CD4-positive, CD25-positive, alpha-beta regulatory T cell (primary cell): ENCODE measurements around the gene METTL6. TPM values are rescaled to one million over a fixed set of nuclear protein-coding genes. Genes with fewer than 3 reads are reported as not detected.
A peak's percentile ranks its signal among the peaks of the same experiment; 100 is the strongest.
"Not testable (repeated sequence)": the region's sequence is repeated elsewhere in the genome, so short reads cannot be mapped to it uniquely, and the experiment has no call there.

ENCODE experiments used
- ATAC-seq, 2 donors: fragments of 150-1000 bp; cut with Tn5 transposase; one replicate each; pipeline ENCODE4 v1.10.0; 2021; ENCODE audit warnings: low read depth in 2 of 2, moderate number of reproducible peaks in 2 of 2, moderate library complexity in 1 of 2
- DNase-seq, 3 donors: peaks; one replicate each; pipeline versions ENCODE4 v3.0.0 to v3.0.0-alpha.2; 2012 to 2022; ENCODE audit warnings: mixed read lengths in 1 of 3
- H3K27ac ChIP-seq: one replicate; pipeline ENCODE4 v1.7.0; 2013; ENCODE audit warnings: mild to moderate bottlenecking, low read length; ENCODE audit not compliant: insufficient read depth, poor library complexity, severe bottlenecking
- H3K27me3 ChIP-seq: one replicate; pipeline ENCODE4 v1.7.0; 2013; ENCODE audit warnings: low read length; ENCODE audit not compliant: control insufficient read depth, insufficient read depth
- H3K36me3 ChIP-seq: one replicate; pipeline ENCODE4 v1.7.0; 2013; ENCODE audit warnings: mild to moderate bottlenecking, low read length, moderate library complexity; ENCODE audit not compliant: control insufficient read depth, insufficient read depth
- H3K4me1 ChIP-seq: 2 replicates; pipeline ENCODE4 v1.7.0; 2013; ENCODE audit warnings: mild to moderate bottlenecking, low read length; ENCODE audit not compliant: insufficient read depth, control insufficient read depth, poor library complexity, severe bottlenecking
- H3K4me3 ChIP-seq: one replicate; pipeline ENCODE4 v1.7.0; 2013; ENCODE audit warnings: low read depth, mild to moderate bottlenecking, low read length, moderate library complexity
- H3K9me3 ChIP-seq, 2 experiments: 1 replicate in 1 of 2; 2 replicates in 1 of 2; pipeline ENCODE4 v1.7.0; 2013; ENCODE audit warnings: low read length in 2 of 2, mild to moderate bottlenecking in 1 of 2, moderate library complexity in 1 of 2; ENCODE audit not compliant: control insufficient read depth in 2 of 2
- H3K27ac Mint-ChIP-seq, 3 donors: one replicate each; pipeline ENCODE4 v1.8.0; 2020 to 2022; ENCODE audit warnings: mild to moderate bottlenecking in 3 of 3, mixed read lengths in 3 of 3, moderate library complexity in 2 of 3
- H3K27me3 Mint-ChIP-seq: one replicate; pipeline ENCODE4 v1.8.0; 2022; ENCODE audit warnings: mild to moderate bottlenecking, mixed read lengths
- H3K36me3 Mint-ChIP-seq: one replicate; pipeline ENCODE4 v1.8.0; 2020; ENCODE audit warnings: mixed read lengths
- H3K4me1 Mint-ChIP-seq, 4 donors: one replicate each; pipeline ENCODE4 v1.8.0; 2020 to 2022; ENCODE audit warnings: mixed read lengths in 4 of 4, mild to moderate bottlenecking in 1 of 4
- H3K4me3 Mint-ChIP-seq, 4 donors: one replicate each; pipeline ENCODE4 v1.8.0; 2020 to 2022; ENCODE audit warnings: mild to moderate bottlenecking in 4 of 4, mixed read lengths in 4 of 4, moderate library complexity in 3 of 4
- H3K9me3 Mint-ChIP-seq, 7 donors: one replicate each; pipeline ENCODE4 v1.8.0; 2020 to 2022; ENCODE audit warnings: mixed read lengths in 7 of 7, mild to moderate bottlenecking in 3 of 7, moderate library complexity in 2 of 7
- polyA plus RNA-seq, 4 donors: library from polyadenylated mRNA; unstranded; fragments of 300-500 nt; fragmentation: Illumina TruSeq; gene quantifications; one replicate each; pipeline ENCODE4 v1.2.3, GENCODE V29; 2021
- total RNA-seq: library from RNA; stranded (reverse); gene quantifications from one replicate; pipeline ENCODE4 v1.2.3, GENCODE V29; 2022

METTL6 gene
- total and polyA plus RNA-seq, 5 donors from 2014 or later, result 9.4 to 18.0 (median 16.1) TPM

DNA sequence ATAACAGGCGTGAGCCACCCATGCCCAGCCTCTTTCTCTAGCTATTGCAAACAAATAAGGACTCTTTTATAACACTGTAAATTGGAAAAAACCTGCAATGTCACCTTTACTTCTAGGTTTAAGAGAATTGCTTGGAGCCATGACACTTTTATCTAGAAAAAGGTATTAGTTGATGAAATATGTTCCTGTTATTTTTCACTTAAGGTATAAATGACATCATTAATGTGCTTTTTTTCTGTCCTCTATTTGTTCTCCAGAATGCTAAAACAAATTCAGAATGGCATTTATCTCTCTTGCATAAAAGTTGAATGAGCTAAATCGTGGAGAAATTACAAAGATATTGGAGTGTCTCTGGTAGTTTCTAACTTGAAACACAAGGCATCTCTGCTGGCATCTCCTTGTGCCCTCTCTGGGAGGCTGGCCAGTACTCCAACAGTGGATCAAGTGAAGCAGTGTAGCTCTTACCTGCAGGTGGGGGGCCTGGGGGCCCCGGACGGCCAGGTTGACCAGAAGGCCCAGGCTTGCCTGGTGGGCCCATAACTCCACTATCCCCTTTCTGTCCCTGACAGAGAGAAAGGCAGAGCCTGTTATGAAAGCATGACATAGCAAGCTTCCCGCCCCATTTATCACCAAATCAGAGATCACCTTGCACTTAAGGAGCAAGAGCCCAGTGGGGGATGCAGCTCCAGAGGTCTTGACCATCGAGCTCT lies 38.7 kb upstream of the METTL6 start:
- no peak overlapping the region for H3K27ac ChIP-seq
- Mint-ChIP-seq H3K4me3 (no peak overlapping the region), H3K36me3 (peaks cover 33% of the 10 kb centered on the region), H3K27ac (peak overlapping the region in 1 of 3 donors; percentile 57), H3K9me3 (no peaks in the 10 kb centered on the region), H3K4me1 (peaks cover 0 to 17% (median 9%) of the 10 kb centered on the region in 4 donors), H3K27me3 (no peaks in the 10 kb centered on the region)
- H3K4me3 ChIP-seq, result no peak overlapping the region
- H3K27me3 ChIP-seq, result no peaks in the 10 kb centered on the region
- no peaks in the 10 kb centered on the region for H3K36me3 ChIP-seq
- H3K4me1 ChIP-seq, result peaks cover 6% of the 10 kb centered on the region
- no peak for DNase-seq
- H3K9me3 ChIP-seq, result no peaks in the 10 kb centered on the region
- no peak for ATAC-seq

DNA sequence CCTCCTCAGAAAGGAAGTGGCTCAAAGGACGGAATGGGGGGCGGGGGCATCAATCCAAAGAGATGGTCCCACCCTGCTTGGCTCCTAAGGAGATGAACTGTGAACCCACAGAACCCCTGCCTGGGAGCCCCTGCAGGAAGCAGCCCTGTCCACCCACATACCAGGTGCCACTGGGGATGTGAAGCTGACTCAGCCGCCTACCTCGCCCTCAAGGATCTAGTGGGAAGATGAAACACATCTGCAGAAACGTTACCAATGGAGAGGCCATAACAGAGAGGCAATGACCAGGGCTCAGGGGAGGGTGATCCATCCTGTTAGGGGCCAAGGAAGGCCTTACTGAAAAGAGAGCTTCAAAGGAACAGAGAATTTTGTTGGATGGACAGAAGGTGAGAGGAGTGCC lies 35.1 kb upstream of the METTL6 start:
- Histone ChIP-seq H3K27me3 (no peaks in the 10 kb centered on the region), H3K36me3 (no peaks in the 10 kb centered on the region), H3K4me1 (peaks cover 9% of the 10 kb centered on the region), H3K9me3 (no peaks in the 10 kb centered on the region), H3K27ac (no peak overlapping the region), H3K4me3 (no peak overlapping the region)
- Mint-ChIP-seq H3K36me3 (peaks cover 28% of the 10 kb centered on the region), H3K27me3 (no peaks in the 10 kb centered on the region), H3K9me3 (no peaks in the 10 kb centered on the region), H3K4me3 (no peak overlapping the region), H3K4me1 (peaks cover 0 to 25% (median 13%) of the 10 kb centered on the region in 4 donors), H3K27ac (peak overlapping the region in 2 of 3 donors; percentile 21 to 75)
- ATAC-seq, result no peak
- DNase-seq, result no peak

DNA sequence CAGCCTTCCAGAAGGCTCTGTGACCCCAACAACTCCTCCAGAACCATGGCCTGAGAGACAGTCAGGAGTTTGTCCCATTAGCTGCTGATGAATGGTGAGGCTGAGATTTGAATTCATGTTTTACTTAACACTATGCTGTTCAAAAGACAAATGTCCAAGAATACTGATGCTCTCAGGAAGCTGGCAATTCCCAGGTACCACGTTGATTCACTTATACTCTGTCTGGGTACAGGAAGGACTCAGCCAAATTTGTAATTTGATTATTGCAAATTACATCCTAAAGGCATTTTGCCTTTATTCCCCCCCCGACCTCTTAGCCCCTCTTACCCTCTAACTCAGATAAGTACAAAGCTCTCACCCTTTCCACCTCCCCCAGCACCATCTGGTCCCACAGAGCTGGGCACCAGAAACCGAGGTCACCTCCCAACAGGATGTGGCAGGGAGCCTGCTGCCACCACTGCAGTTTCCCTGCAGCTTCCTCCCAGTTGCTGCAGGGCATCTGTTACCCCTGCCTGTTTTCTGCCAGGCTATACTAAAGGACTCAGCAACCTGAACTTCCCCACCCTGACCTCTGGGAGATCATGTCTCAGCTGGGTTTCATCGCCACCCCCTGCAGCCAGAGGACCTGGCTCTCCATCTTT lies 33.7 kb upstream of the METTL6 start:
- Mint-ChIP-seq H3K27me3 (no peaks in the 10 kb centered on the region), H3K27ac (peak overlapping the region in 2 of 3 donors; percentile 15 to 75), H3K4me1 (peaks cover 0 to 25% (median 13%) of the 10 kb centered on the region in 4 donors), H3K4me3 (peak overlapping the region in 1 of 4 donors; percentile 60), H3K36me3 (peaks cover 23% of the 10 kb centered on the region), H3K9me3 (no peaks in the 10 kb centered on the region)
- H3K4me3 ChIP-seq, result no peak overlapping the region
- H3K27me3 ChIP-seq, result no peaks in the 10 kb centered on the region
- H3K36me3 ChIP-seq, result no peaks in the 10 kb centered on the region
- peak in 1 of 2 donors; percentile 42 for ATAC-seq
- peaks cover 9% of the 10 kb centered on the region for H3K4me1 ChIP-seq
- DNase-seq, result peak in 1 of 3 donors; percentile 57
- no peaks in the 10 kb centered on the region for H3K9me3 ChIP-seq
- H3K27ac ChIP-seq, result no peak overlapping the region

DNA sequence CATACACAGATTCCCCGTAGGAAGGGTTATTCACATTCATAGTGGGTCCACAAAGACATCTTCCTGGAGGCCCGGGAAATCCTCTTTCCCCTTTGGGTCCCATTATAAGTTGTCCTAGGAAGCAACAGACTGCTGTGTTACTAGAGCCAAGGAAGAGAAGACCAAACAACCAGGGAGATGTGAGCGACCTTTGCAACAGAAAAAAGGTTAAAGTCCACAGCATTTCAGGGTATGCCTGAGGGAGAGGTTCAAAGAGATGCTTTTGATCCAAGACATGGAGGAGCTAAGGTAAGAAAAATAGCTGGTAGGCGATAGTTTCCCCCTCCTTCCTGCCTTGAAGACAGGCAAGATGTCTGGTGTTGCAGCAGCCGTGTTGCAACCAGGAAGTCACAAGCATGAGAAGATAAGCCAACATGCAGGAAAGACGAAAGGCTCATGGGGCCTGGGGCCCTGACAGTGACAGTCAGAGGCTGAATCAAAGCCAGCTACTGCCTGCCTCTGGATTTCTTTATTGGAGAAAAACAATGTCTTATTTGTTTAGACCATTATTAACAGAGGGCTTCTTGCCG lies 31.0 kb upstream of the METTL6 start:
- Histone ChIP-seq H3K4me1 (peaks cover 9% of the 10 kb centered on the region), H3K36me3 (no peaks in the 10 kb centered on the region), H3K4me3 (no peak overlapping the region), H3K27me3 (no peaks in the 10 kb centered on the region), H3K9me3 (no peaks in the 10 kb centered on the region), H3K27ac (no peak overlapping the region)
- ATAC-seq, result no peak
- peaks cover 18% of the 10 kb centered on the region for H3K36me3 Mint-ChIP-seq
- H3K27me3 Mint-ChIP-seq, result no peaks in the 10 kb centered on the region
- no peaks in the 10 kb centered on the region for H3K9me3 Mint-ChIP-seq
- H3K4me1 Mint-ChIP-seq, result peaks cover 0 to 25% (median 13%) of the 10 kb centered on the region in 4 donors
- DNase-seq, result no peak
- no peak overlapping the region for H3K4me3 Mint-ChIP-seq
- no peak overlapping the region for H3K27ac Mint-ChIP-seq

DNA sequence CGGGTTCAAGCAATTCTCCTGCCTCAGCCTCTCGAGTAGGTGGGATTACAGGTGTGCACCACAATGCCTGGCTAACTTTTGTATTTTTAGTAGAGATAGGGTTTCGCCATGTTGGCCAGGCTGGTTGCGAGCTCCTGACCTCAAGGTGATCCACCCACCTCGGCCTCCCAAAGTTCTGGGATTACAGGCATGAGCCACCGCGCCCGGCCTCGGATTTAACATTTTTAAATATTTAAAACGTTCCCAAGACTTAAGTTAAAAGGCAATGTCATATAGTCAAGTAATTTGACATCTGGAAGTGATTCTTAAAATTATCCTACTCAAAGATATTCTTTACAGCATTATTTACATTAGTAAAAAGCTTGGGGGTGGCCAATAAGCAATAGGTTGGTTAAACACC lies 29.6 kb upstream of the METTL6 start:
- H3K27me3 ChIP-seq, H3K4me1 ChIP-seq, H3K27ac ChIP-seq, ATAC-seq, H3K36me3 ChIP-seq, H3K27me3 Mint-ChIP-seq, H3K9me3 ChIP-seq, H3K27ac Mint-ChIP-seq, DNase-seq, H3K4me3 Mint-ChIP-seq, H3K9me3 Mint-ChIP-seq, H3K4me3 ChIP-seq: not testable (repeated sequence)
- Mint-ChIP-seq H3K4me1 (peaks cover 0 to 16% (median 11%) of the 10 kb centered on the region in 4 donors), H3K36me3 (peaks cover 15% of the 10 kb centered on the region)

DNA sequence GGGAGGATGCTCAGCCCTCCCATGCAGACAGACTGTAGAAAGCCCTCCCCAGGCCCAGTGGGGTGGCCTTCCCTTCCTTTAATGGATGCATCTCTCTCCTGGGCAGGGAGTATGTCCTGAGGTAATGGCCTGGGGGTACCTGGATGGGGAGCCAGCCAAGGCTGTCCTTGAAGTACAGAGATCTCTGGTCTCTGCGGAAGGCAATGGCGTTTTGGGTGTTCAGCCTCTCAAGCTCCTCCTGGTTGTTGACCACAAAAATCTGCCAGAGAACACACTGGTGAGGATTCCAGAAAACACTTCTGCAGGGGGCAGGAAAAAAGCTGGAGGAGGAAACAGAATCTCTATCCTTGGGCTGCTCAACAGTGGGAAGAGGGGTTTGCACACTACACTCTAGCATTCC lies 29.0 kb upstream of the METTL6 start:
- Histone ChIP-seq H3K27me3 (no peaks in the 10 kb centered on the region), H3K4me3 (no peak overlapping the region), H3K27ac (no peak overlapping the region), H3K9me3 (no peaks in the 10 kb centered on the region), H3K36me3 (no peaks in the 10 kb centered on the region), H3K4me1 (peaks cover 6% of the 10 kb centered on the region)
- Mint-ChIP-seq H3K27ac (no peak overlapping the region), H3K36me3 (peaks cover 14% of the 10 kb centered on the region), H3K4me1 (peaks cover 0 to 12% (median 8%) of the 10 kb centered on the region in 4 donors), H3K27me3 (no peaks in the 10 kb centered on the region), H3K4me3 (no peak overlapping the region), H3K9me3 (no peaks in the 10 kb centered on the region)
- DNase-seq, result no peak
- ATAC-seq, result no peak

DNA sequence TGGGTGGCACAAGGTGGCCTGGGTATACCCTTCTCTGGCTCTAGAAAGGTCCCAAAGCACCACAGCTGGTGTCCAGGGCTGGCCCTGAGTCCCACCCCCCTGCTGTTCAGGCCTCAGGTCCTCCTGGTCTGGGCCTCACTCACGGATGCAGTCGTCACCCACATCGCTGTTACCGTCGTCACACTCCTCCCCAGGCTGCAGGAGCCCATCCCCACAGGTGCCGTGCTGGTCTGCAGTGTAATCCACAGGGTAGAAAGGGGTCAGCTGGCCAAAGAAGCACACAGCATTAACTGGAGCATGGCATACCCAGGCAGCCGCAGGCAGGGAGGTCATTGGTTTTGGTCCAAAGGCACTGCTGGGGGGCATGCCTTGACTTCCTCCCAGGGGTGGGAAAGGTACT lies 28.4 kb upstream of the METTL6 start:
- Histone ChIP-seq H3K36me3 (no peaks in the 10 kb centered on the region), H3K9me3 (no peaks in the 10 kb centered on the region), H3K27ac (no peak overlapping the region), H3K4me1 (peaks cover under 1% of the 10 kb centered on the region), H3K27me3 (no peaks in the 10 kb centered on the region), H3K4me3 (no peak overlapping the region)
- ATAC-seq (no peak), DNase-seq (no peak)
- no peaks in the 10 kb centered on the region for H3K9me3 Mint-ChIP-seq
- H3K36me3 Mint-ChIP-seq, result peaks cover 15% of the 10 kb centered on the region
- no peak overlapping the region for H3K4me3 Mint-ChIP-seq
- peak overlapping the region in 1 of 3 donors; percentile 32 for H3K27ac Mint-ChIP-seq
- no peaks in the 10 kb centered on the region for H3K27me3 Mint-ChIP-seq
- peaks cover 0 to 6% (median 2%) of the 10 kb centered on the region in 4 donors for H3K4me1 Mint-ChIP-seq
